Gastroesophageal sphincter (tissue), 4 donors: ENCODE results near the gene REEP3. TPM values are rescaled to one million over a fixed set of nuclear protein-coding genes. Genes with fewer than 3 reads are reported as not detected.
A peak's percentile ranks its signal among the peaks of the same experiment; 100 is the strongest.

ENCODE experiments used
- ATAC-seq: fragments of 150-250 bp; one replicate; pipeline ENCODE4 v1.9.1; 2016; ENCODE audit warnings: mild to moderate bottlenecking, moderate library complexity
- H3K27ac ChIP-seq, 4 donors: fragments of 200-600 bp; sonication (generic) in 3 of 4; 1 replicate in 3 of 4; 2 replicates in 1 of 4; pipeline ENCODE4 v1.5.1; 2016 to 2019
- H3K27me3 ChIP-seq: fragments of 200-600 bp; sonication (generic); one replicate; pipeline ENCODE4 v1.5.1; 2019
- H3K36me3 ChIP-seq, 2 donors: fragments of 200-600 bp; sonication (generic); one replicate each; pipeline ENCODE4 v1.5.1; 2019; ENCODE audit warnings: control low read depth in 1 of 2
- H3K4me1 ChIP-seq, 3 donors: fragments of 200-600 bp; sonication (generic); 1 replicate in 2 of 3; 2 replicates in 1 of 3; pipeline ENCODE4 v1.5.1; 2016 to 2019; ENCODE audit warnings: control low read depth in 2 of 3
- H3K4me3 ChIP-seq, 2 donors: fragments of 200-600 bp; sonication (generic); one replicate each; pipeline ENCODE4 v1.5.1; 2019; ENCODE audit warnings: mild to moderate bottlenecking in 1 of 2, moderate library complexity in 1 of 2
- H3K9me3 ChIP-seq, 3 donors: fragments of 200-600 bp; sonication (generic); one replicate each; pipeline ENCODE4 v1.5.1; 2017 to 2019; ENCODE audit warnings: control low read depth in 2 of 3
- CTCF ChIP-seq, 4 experiments: fragments of 200-600 bp in 2 of 4; fragments of 450-650 bp in 2 of 4; sonication (generic) in 1 of 4; IDR thresholded peaks; one replicate each; pipeline ENCODE4 v1.5.1; 2017 to 2019; ENCODE audit warnings: antibody characterized with exemption in 4 of 4, mild to moderate bottlenecking in 2 of 4, moderate library complexity in 2 of 4
- EP300 ChIP-seq: sonication (generic); formaldehyde crosslinking; IDR thresholded peaks from one replicate; pipeline ENCODE4 v1.6.1; 2017; ENCODE audit warnings: antibody characterized with exemption, mild to moderate bottlenecking
- POLR2A ChIP-seq, 2 donors: fragments of 450-650 bp; IDR thresholded peaks; one replicate each; pipeline ENCODE4 v1.6.1; 2017; ENCODE audit warnings: antibody characterized with exemption in 2 of 2, mild to moderate bottlenecking in 2 of 2, moderate library complexity in 1 of 2
- POLR2AphosphoS5 ChIP-seq: sonication (generic); formaldehyde crosslinking; IDR thresholded peaks from one replicate; pipeline ENCODE4 v1.6.1; 2017; ENCODE audit warnings: antibody characterized with exemption
- WGBS, 2 donors: methylation state at CpG; one replicate each; pipeline ENCODE4 v1.1.5; 2018; ENCODE audit warnings: low coverage in 1 of 2; 5-methylcytosine and 5-hydroxymethylcytosine counted together
- total RNA-seq, 4 donors: library from RNA; depleted of rRNA; stranded (reverse); fragments of >200 nt; gene quantifications; one replicate each; pipeline ENCODE4 v1.1.0, GENCODE V29; 2016

The REEP3 gene
- total RNA-seq, result 100 to 1,000 TPM in 2 of 4 donors, 10 to 100 TPM in 2; 86.1 to 129 (median 97.3) TPM

GRCh38 chr10:63520500-63521415 is at the start of gene REEP3:
TSS of gene REEP3 (plus strand) at chr10:63521401. CDS start at chr10:63521546, 145 bp downstream.
- Histone ChIP-seq H3K27ac (peak within 1 kb of the TSS; percentile 86 to 99 (median 99)), H3K9me3 (no peaks in the 10 kb centered on the region), H3K4me3 (peak within 1 kb of the TSS; percentile 52 to 85), H3K4me1 (peaks cover 14 to 73% (median 17%) of the 10 kb centered on the region in 3 donors), H3K36me3 (no peaks in the 10 kb centered on the region), H3K27me3 (no peaks in the 10 kb centered on the region)
- WGBS, 2 donors, result 46 to 50% methylated on average over 6 to 8 of the region's 52 CpGs
- TF ChIP-seq POLR2AphosphoS5 (no peak), EP300 (no peak), CTCF (IDR thresholded peaks at IDR 0.05) (no peak), POLR2A (IDR thresholded peaks at IDR 0.05) (no peak)
- ATAC-seq, result peak; percentile 89

GRCh38 chr10:63474488-63474887 is 46.7 kb upstream of the REEP3 start:
- no peaks in the 10 kb centered on the region for H3K27me3 ChIP-seq
- no peak overlapping the region for H3K4me3 ChIP-seq
- 93 to 97% methylated on average over 7 of the region's 8 CpGs for WGBS, 2 donors
- no peak for ATAC-seq
- H3K9me3 ChIP-seq, result no peaks in the 10 kb centered on the region
- peaks cover 0 to 20% (median 0%) of the 10 kb centered on the region in 3 donors for H3K4me1 ChIP-seq
- no peak for TF ChIP-seq POLR2AphosphoS5
- TF ChIP-seq POLR2A (IDR thresholded peaks at IDR 0.05), result no peak
- TF ChIP-seq EP300, result no peak
- no peak for TF ChIP-seq CTCF (IDR thresholded peaks at IDR 0.05)
- H3K36me3 ChIP-seq, result no peaks in the 10 kb centered on the region
- H3K27ac ChIP-seq, result no peak overlapping the region

- TF ChIP-seq POLR2A (IDR thresholded peaks at IDR 0.05) (no peak), EP300 (no peak)
- ATAC-seq, result no peak
Measured at GRCh38 chr10:63477927-63478326, 43.3 kb upstream of the REEP3 start.

GRCh38 chr10:63478564-63478963 is 42.6 kb upstream of the REEP3 start:
- no peak for TF ChIP-seq POLR2AphosphoS5
- no peak for TF ChIP-seq EP300
- no peak for TF ChIP-seq CTCF (IDR thresholded peaks at IDR 0.05)
- TF ChIP-seq POLR2A (IDR thresholded peaks at IDR 0.05), result no peak
- H3K27me3 ChIP-seq, result no peaks in the 10 kb centered on the region
- 74 to 79% methylated on average over 3 of the region's 3 CpGs for WGBS, 2 donors
- H3K9me3 ChIP-seq, result no peaks in the 10 kb centered on the region
- H3K4me3 ChIP-seq, result no peak overlapping the region
- ATAC-seq, result no peak
- H3K27ac ChIP-seq, result no peak overlapping the region
- H3K36me3 ChIP-seq, result no peaks in the 10 kb centered on the region
- peaks cover 0 to 22% (median 0%) of the 10 kb centered on the region in 3 donors for H3K4me1 ChIP-seq

More at GRCh38 chr10:63477927-63478326, 43.3 kb upstream of the REEP3 start:
- 27 to 60% methylated on average over 1 of the region's 1 CpG for WGBS, 2 donors
- H3K9me3 ChIP-seq, result no peaks in the 10 kb centered on the region
- no peak overlapping the region for H3K27ac ChIP-seq
- H3K27me3 ChIP-seq, result no peaks in the 10 kb centered on the region
- no peaks in the 10 kb centered on the region for H3K36me3 ChIP-seq
- H3K4me1 ChIP-seq, result peaks cover 0 to 22% (median 0%) of the 10 kb centered on the region in 3 donors
- H3K4me3 ChIP-seq, result no peak overlapping the region

GRCh38 chr10:63480237-63480636 is 41.0 kb upstream of the REEP3 start:
- Histone ChIP-seq H3K36me3 (no peaks in the 10 kb centered on the region), H3K27ac (no peak overlapping the region), H3K27me3 (no peaks in the 10 kb centered on the region), H3K4me1 (peaks cover 0 to 25% (median 0%) of the 10 kb centered on the region in 3 donors), H3K4me3 (no peak overlapping the region), H3K9me3 (no peaks in the 10 kb centered on the region)
- 89 to 95% methylated on average over 4 to 5 of the region's 5 CpGs for WGBS, 2 donors
- TF ChIP-seq POLR2AphosphoS5, result no peak
- TF ChIP-seq CTCF (IDR thresholded peaks at IDR 0.05), result no peak
- no peak for TF ChIP-seq POLR2A (IDR thresholded peaks at IDR 0.05)
- no peak for ATAC-seq
